Esophagus muscularis mucosa (tissue), 4 donors: ENCODE measurements around the gene RAB6A. TPM values are rescaled to one million over a fixed set of nuclear protein-coding genes. Genes with fewer than 3 reads are reported as not detected.

ENCODE experiments used
- DNase-seq: peaks from one replicate; pipeline ENCODE4 v3.0.0-alpha.2; 2017; ENCODE audit errors: extremely low spot score
- H3K27ac ChIP-seq, 4 donors: fragments of 200-600 bp; sonication (generic); replicated peaks in 1 of 4; 1 replicate in 3 of 4; 2 replicates in 1 of 4; pipeline ENCODE4 v1.5.1; 2016 to 2019; ENCODE audit warnings: mild to moderate bottlenecking in 1 of 4
- H3K27me3 ChIP-seq, 4 donors: fragments of 200-600 bp; sonication (generic); one replicate each; pipeline versions ENCODE4 v1.5.1 to v1.6.0; 2016 to 2019
- H3K36me3 ChIP-seq, 4 donors: fragments of 200-600 bp; sonication (generic); one replicate each; pipeline ENCODE4 v1.5.1; 2016 to 2019
- H3K4me1 ChIP-seq, 4 donors: fragments of 200-600 bp; sonication (generic); one replicate each; pipeline ENCODE4 v1.5.1; 2016 to 2019
- H3K4me3 ChIP-seq, 4 donors: fragments of 200-600 bp; sonication (generic); 1 replicate in 2 of 4; 2 replicates in 2 of 4; pipeline ENCODE4 v1.5.1; 2016 to 2019; ENCODE audit warnings: mild to moderate bottlenecking in 4 of 4, moderate library complexity in 1 of 4
- H3K9me3 ChIP-seq, 4 donors: fragments of 200-600 bp; sonication (generic); 1 replicate in 3 of 4; 2 replicates in 1 of 4; pipeline ENCODE4 v1.5.1; 2016 to 2019
- EP300 ChIP-seq: sonication (generic); formaldehyde crosslinking; IDR thresholded peaks from one replicate; pipeline ENCODE4 v1.6.1; 2017; ENCODE audit warnings: antibody characterized with exemption
- POLR2A ChIP-seq: fragments of 450-650 bp; IDR thresholded peaks from one replicate; pipeline ENCODE4 v1.6.1; 2017; ENCODE audit warnings: antibody characterized with exemption, moderate library complexity, mild to moderate bottlenecking, low read depth
- POLR2AphosphoS5 ChIP-seq, 2 donors: sonication (generic); formaldehyde crosslinking; IDR thresholded peaks; one replicate each; pipeline ENCODE4 v1.6.1; 2017; ENCODE audit warnings: antibody characterized with exemption in 2 of 2
- WGBS: methylation state at CpG from one replicate; pipeline ENCODE4 v1.1.5; 2018; 5-methylcytosine and 5-hydroxymethylcytosine counted together
- intact Hi-C: fragments of 100-400 bp; cut with DNase I; formaldehyde crosslinking; loops from one replicate; pipeline ENCODE4 v1.15.1; 2023
- total RNA-seq, 4 donors: library from RNA; depleted of rRNA; stranded (reverse); fragments of >200 nt; gene quantifications; one replicate each; pipeline versions ENCODE4 v1.1.0 to v1.2.1, GENCODE V29; 2016
- TF ChIP-seq, protein P1 (sequence below), 3 experiments: fragments of 200-600 bp in 2 of 3; fragments of 450-650 bp in 1 of 3; sonication (generic) in 2 of 3; IDR thresholded peaks; one replicate each; pipeline ENCODE4 v1.5.1; 2017 to 2019; ENCODE audit warnings: antibody characterized with exemption in 3 of 3, mild to moderate bottlenecking in 2 of 3, moderate library complexity in 1 of 3

The RAB6A gene
- total RNA-seq, 4 donors from 2014 or later, result 107 to 161 (median 134) TPM

DNA sequence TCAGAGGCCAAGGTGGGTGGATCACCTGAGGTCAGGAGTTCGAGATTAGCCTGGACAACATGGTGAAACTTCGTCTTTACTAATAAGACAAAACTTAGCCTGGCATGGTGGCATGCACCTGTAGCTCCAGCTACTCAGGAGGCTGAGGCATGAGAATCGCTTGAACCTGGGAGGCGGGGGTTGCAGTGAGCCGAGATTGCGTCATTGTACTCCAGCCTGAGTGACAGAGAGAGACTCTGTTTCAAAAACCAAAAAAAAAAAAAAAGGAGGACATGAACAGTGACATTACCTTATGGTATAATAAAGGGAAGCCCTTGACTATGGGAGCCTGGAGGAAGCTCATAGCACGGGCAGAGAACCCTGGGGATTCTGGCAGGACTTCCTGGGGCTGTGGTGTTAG lies 131.0 kb downstream of the RAB6A start:
- no peak for TF ChIP-seq EP300
- TF ChIP-seq, protein P1, sequence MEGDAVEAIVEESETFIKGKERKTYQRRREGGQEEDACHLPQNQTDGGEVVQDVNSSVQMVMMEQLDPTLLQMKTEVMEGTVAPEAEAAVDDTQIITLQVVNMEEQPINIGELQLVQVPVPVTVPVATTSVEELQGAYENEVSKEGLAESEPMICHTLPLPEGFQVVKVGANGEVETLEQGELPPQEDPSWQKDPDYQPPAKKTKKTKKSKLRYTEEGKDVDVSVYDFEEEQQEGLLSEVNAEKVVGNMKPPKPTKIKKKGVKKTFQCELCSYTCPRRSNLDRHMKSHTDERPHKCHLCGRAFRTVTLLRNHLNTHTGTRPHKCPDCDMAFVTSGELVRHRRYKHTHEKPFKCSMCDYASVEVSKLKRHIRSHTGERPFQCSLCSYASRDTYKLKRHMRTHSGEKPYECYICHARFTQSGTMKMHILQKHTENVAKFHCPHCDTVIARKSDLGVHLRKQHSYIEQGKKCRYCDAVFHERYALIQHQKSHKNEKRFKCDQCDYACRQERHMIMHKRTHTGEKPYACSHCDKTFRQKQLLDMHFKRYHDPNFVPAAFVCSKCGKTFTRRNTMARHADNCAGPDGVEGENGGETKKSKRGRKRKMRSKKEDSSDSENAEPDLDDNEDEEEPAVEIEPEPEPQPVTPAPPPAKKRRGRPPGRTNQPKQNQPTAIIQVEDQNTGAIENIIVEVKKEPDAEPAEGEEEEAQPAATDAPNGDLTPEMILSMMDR (IDR thresholded peaks at IDR 0.05), result no peak
- no peak for TF ChIP-seq POLR2AphosphoS5 (IDR thresholded peaks at IDR 0.05)
- TF ChIP-seq POLR2A, result no peak
- Histone ChIP-seq H3K27ac (no peak overlapping the region), H3K27me3 (peaks cover 0 to 5% (median 0%) of the 10 kb centered on the region in 4 donors), H3K4me1 (peaks cover 4 to 10% (median 9%) of the 10 kb centered on the region in 4 donors), H3K4me3 (no peak overlapping the region), H3K9me3 (no peaks in the 10 kb centered on the region), H3K36me3 (no peaks in the 10 kb centered on the region)
- WGBS, result 71% methylated on average over 7 of the region's 7 CpGs
- intact Hi-C loops, result loop anchor here (10.0 kb wide), 1 partner anchor 225 kb away; no protein-coding TSS in a partner anchor
- no peak for DNase-seq

DNA sequence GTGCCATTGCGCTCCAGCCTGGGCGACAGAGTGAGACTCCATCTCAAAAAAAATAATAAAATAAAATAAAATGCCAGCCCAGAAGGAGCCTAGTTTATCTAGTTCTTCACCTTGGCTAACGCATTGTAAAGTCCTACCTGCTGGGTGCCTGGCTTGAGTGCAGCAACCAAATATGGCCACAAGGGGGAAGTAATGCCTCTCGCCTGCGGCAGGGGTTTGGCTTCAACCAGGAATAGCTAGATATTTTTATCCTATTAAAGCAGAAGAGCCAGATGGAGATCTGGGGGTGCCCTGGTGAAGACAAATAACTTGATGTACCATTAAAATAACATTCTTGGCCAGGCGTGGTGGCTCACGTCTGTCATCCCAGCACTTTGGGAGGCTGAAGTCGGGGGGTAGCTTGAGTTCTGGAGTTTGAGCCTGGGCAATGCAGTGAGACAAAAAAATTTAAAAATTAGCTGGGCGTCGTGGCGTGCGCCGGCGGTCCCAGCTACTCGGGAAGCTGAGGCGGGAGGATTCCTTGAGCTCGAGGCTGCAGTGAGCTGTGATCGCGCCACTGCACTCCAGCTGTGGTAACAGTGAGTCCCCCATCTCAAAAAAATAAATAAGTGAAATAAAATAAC lies 135.1 kb downstream of the RAB6A start:
- DNase-seq, result no peak
- intact Hi-C loops, result loop anchor here (2.0 to 10.0 kb wide), 2 partner anchors 37 to 221 kb away; no protein-coding TSS in a partner anchor

More for the DNA sequence above, 135.1 kb downstream of the RAB6A start:
- no peaks in the 10 kb centered on the region for H3K9me3 ChIP-seq
- H3K27ac ChIP-seq, result no peak overlapping the region
- H3K36me3 ChIP-seq, result no peaks in the 10 kb centered on the region
- peaks cover 0 to 30% (median 0%) of the 10 kb centered on the region in 4 donors for H3K27me3 ChIP-seq
- H3K4me1 ChIP-seq, result peaks cover 4 to 10% (median 9%) of the 10 kb centered on the region in 4 donors
- WGBS, result 31% methylated on average over 19 of the region's 19 CpGs
- peak overlapping the region; percentile 28 to 40 (median 36) for H3K4me3 ChIP-seq
- TF ChIP-seq POLR2AphosphoS5 (IDR thresholded peaks at IDR 0.05) (peak in 1 of 2 donors; percentile 46), EP300 (no peak), POLR2A (no peak)
- TF ChIP-seq, protein P1 (IDR thresholded peaks at IDR 0.05), result peak; percentile 82 to 98 (median 86)

Other genes with a start within 250 kb of the RAB6A start
- gene FAM168A, start 163.0 kb downstream of the RAB6A start, total RNA-seq, result 10 to 100 TPM; 31.1 to 50.8 (median 41.1) TPM
- gene PLEKHB1, start 114.5 kb downstream of the RAB6A start, total RNA-seq, result 10 to 100 TPM; 35.5 to 58.1 (median 45.7) TPM
- gene MRPL48, start 26.8 kb upstream of the RAB6A start, total RNA-seq, result 10 to 100 TPM in 3 of 4 donors, 1 to 10 TPM in 1; 8.9 to 18.4 (median 11.5) TPM
- gene COA4, start 115.8 kb upstream of the RAB6A start, total RNA-seq, result 10 to 100 TPM; 53.3 to 73.2 (median 57.5) TPM
- 10 to 100 TPM; 12.5 to 19.6 (median 18.1) TPM for gene PAAF1, start 115.9 kb upstream of the RAB6A start, total RNA-seq
- not detected for gene DNAJB13, start 190.0 kb upstream of the RAB6A start, total RNA-seq
- gene UCP2, start 221.8 kb upstream of the RAB6A start, total RNA-seq, result 10 to 100 TPM; 22.4 to 43.6 (median 30.9) TPM
- gene UCP3, start 248.0 kb upstream of the RAB6A start, total RNA-seq, result 1 to 10 TPM in 3 of 4 donors, under 1 TPM in 1; 0.78 to 5.6 (median 1.3) TPM